ENCODE measurements around the gene ARSJ.

The ARSJ gene

GRCh38 chr4:113888006-113888405, 91.4 kb downstream of the ARSJ start:
- DNase-seq: no peak

GRCh38 chr4:113885291-113885690, 94.2 kb downstream of the ARSJ start:
- DNase-seq: no peak

- DNase-seq: no peak
Measured at GRCh38 chr4:113884655-113885054, 94.8 kb downstream of the ARSJ start.

- DNase-seq: no peak
Measured at GRCh38 chr4:113882668-113883067, 96.8 kb downstream of the ARSJ start.

GRCh38 chr4:113881256-113881655, 98.2 kb downstream of the ARSJ start:
- DNase-seq: no peak

- DNase-seq: no peak
Measured at GRCh38 chr4:113880240-113881028, 99.0 kb downstream of the ARSJ start.

- no peak for DNase-seq
Measured at GRCh38 chr4:113878668-113879067, 100.8 kb downstream of the ARSJ start.

- DNase-seq: no peak
Measured at GRCh38 chr4:113874480-113874879, 105.0 kb downstream of the ARSJ start.

GRCh38 chr4:113873508-113873907, 105.9 kb downstream of the ARSJ start:
- DNase-seq: no peak

- no peak for DNase-seq
Measured at GRCh38 chr4:113872426-113873260, 106.8 kb downstream of the ARSJ start.

- DNase-seq: no peak
Measured at GRCh38 chr4:113871080-113871479, 108.4 kb downstream of the ARSJ start.

- DNase-seq: peak; percentile 8
Measured at GRCh38 chr4:113869743-113870375, 109.6 kb downstream of the ARSJ start.

GRCh38 chr4:113866611-113867010, 112.8 kb downstream of the ARSJ start:
- no peak for DNase-seq

- DNase-seq: no peak
Measured at GRCh38 chr4:113858924-113859323, 120.5 kb downstream of the ARSJ start.

GRCh38 chr4:113851816-113852215, 127.6 kb downstream of the ARSJ start:
- no peak for DNase-seq
